NT2/D1 (cell line): Measurements from ENCODE around the gene IGSF9.

ENCODE experiments used
- DNase-seq: peaks from one replicate; pipeline ENCODE4 v3.0.0-alpha.2; 2011; ENCODE audit warnings: low read depth, low spot score
- H3K27me3 ChIP-seq: 2 replicates; pipeline ENCODE4 v1.6.0; 2011; ENCODE audit warnings: mild to moderate bottlenecking; ENCODE audit not compliant: insufficient read length, insufficient read depth
- H3K36me3 ChIP-seq: 2 replicates; pipeline ENCODE4 v1.6.1; 2011; ENCODE audit warnings: mild to moderate bottlenecking, low read length, mixed read lengths; ENCODE audit not compliant: insufficient read depth, insufficient read length
- H3K4me1 ChIP-seq: 2 replicates; pipeline ENCODE4 v1.5.1; 2011; ENCODE audit not compliant: insufficient read depth, insufficient read length
- H3K4me3 ChIP-seq: 2 replicates; pipeline ENCODE4 v1.5.1; 2011; ENCODE audit warnings: low read depth; ENCODE audit not compliant: insufficient read length
- H3K9ac ChIP-seq: 2 replicates; pipeline ENCODE4 v1.6.0; 2011; ENCODE audit warnings: low read depth; ENCODE audit not compliant: insufficient read length
- H3K9me3 ChIP-seq: 2 replicates; pipeline ENCODE4 v1.5.1; 2011; ENCODE audit warnings: mild to moderate bottlenecking, low read length; ENCODE audit not compliant: insufficient read depth
- SUZ12 ChIP-seq: IDR thresholded peaks from 2 replicates; pipeline ENCODE4 v1.6.1; 2011; ENCODE audit not compliant: insufficient read length, insufficient read depth; ENCODE audit errors: extremely low read depth
- YY1 ChIP-seq: IDR thresholded peaks from 2 replicates; pipeline ENCODE4 v1.6.1; 2011; ENCODE audit not compliant: insufficient read length, insufficient read depth
- ZNF274 ChIP-seq: IDR thresholded peaks from 2 replicates; pipeline ENCODE4 v1.6.1; 2011; ENCODE audit warnings: mild to moderate bottlenecking, low read depth, low read length

IGSF9 gene

DNA sequence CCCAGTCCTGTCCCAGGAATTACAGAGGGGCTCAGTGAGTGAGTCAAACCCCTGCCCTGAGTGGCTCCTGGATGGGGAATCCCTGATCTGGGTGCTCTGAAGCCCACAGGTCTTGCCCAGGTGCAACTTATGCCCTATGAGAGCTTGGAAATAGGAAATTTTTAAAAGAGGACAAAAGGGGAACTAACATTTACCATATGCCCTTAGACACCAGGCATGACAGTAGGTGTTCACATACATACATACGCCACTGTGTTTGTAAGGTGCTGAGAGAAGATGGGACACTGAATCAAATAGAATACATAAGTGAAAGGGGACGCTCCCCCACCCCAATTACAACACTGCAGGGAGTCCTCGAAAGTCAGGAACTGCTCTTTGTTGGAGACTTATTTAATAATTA lies 46.9 kb downstream of the IGSF9 start:
- peaks cover 2% of the 10 kb centered on the region for H3K4me1 ChIP-seq
- no peak overlapping the region for H3K4me3 ChIP-seq
- H3K27me3 ChIP-seq, result no peaks in the 10 kb centered on the region
- H3K9ac ChIP-seq, result no peak overlapping the region
- no peak for TF ChIP-seq SUZ12
- TF ChIP-seq ZNF274, result no peak
- TF ChIP-seq YY1, result no peak
- H3K9me3 ChIP-seq, result peaks cover 4% of the 10 kb centered on the region
- DNase-seq, result no peak
- H3K36me3 ChIP-seq, result no peaks in the 10 kb centered on the region

DNA sequence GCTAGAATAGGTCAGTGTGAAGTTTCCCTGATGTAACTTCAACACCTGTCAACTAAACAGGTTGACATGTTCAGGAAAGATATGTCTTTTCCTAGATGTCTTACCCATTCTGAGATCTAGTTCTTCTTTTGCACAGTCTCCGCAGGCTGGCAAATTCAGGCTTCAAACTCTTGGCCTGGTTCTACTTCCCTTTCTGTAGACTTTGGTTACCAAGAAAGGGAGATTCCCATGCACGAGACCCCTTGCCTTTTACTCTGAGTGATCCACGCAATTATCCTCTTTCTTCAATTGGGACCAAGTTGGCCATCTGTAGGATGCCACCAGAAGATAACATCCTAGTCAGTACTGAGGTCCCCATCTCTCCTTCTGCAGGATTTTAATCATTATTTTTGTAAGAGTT lies 47.5 kb downstream of the IGSF9 start:
- Histone ChIP-seq H3K36me3 (no peaks in the 10 kb centered on the region), H3K27me3 (no peaks in the 10 kb centered on the region), H3K9ac (no peak overlapping the region), H3K9me3 (no peaks in the 10 kb centered on the region), H3K4me3 (no peak overlapping the region), H3K4me1 (peaks cover 2% of the 10 kb centered on the region)
- TF ChIP-seq SUZ12, result no peak
- TF ChIP-seq ZNF274, result no peak
- no peak for TF ChIP-seq YY1
- DNase-seq, result no peak

DNA sequence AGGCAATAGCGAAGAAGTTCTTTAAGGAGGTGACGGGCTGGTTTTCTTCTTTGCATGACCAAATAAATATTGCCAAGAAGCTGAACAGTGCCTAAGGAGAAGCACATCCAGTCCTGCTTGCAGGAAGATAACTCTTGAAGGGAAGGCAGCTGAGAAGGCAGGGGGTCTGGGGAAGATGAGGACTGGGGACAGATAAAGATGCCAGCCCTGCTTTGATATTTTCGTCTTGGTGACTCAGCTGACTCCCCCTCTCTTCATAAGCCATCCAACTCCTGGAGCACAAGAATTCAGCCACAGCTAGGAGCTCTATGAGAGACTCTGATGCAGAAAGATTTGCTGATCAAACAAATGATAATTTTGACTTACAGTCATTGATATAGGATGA lies 48.9 kb downstream of the IGSF9 start:
- H3K9me3 ChIP-seq, result no peaks in the 10 kb centered on the region
- no peak for DNase-seq
- H3K4me3 ChIP-seq, result no peak overlapping the region
- no peaks in the 10 kb centered on the region for H3K36me3 ChIP-seq
- TF ChIP-seq YY1 (no peak), SUZ12 (no peak), ZNF274 (no peak)
- H3K4me1 ChIP-seq, result peaks cover 2% of the 10 kb centered on the region
- H3K27me3 ChIP-seq, result no peaks in the 10 kb centered on the region
- H3K9ac ChIP-seq, result no peak overlapping the region

DNA sequence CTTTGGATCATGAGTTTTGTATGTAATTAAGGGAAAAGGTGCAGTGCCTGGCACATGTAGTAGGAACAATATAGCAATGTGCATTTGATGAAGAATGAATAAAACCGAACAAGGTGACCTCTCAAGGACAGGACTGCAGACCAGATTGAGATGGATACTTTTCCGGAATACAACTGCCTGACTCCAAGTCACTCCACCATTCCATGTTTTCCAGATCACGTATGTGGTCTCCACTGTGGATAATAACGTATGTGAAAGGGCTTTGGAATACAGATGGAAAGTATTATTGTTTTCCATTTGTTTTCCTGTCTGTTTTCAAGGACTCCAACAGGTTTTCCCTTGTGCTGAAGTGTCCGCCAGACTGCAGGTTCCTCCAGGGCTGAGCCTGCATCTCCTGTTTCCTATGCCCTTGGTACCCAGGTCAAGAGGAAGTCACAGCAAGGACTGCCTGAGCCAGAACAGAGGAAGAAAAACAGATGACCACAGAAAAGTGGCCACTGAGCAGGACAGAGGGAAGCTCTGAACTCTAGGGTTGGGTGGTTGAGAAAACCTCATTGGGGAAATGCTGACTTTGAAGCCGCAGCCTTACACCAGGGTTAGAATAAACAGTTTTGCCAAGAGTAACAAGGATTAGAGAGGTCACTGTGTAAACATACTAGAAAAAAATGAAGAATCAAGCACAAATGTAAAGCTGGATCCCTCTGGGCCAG lies 49.4 kb downstream of the IGSF9 start:
- Histone ChIP-seq H3K27me3 (no peaks in the 10 kb centered on the region), H3K36me3 (no peaks in the 10 kb centered on the region), H3K4me1 (no peaks in the 10 kb centered on the region), H3K4me3 (no peak overlapping the region), H3K9ac (no peak overlapping the region), H3K9me3 (no peaks in the 10 kb centered on the region)
- no peak for DNase-seq
- TF ChIP-seq YY1 (no peak), ZNF274 (no peak), SUZ12 (no peak)

DNA sequence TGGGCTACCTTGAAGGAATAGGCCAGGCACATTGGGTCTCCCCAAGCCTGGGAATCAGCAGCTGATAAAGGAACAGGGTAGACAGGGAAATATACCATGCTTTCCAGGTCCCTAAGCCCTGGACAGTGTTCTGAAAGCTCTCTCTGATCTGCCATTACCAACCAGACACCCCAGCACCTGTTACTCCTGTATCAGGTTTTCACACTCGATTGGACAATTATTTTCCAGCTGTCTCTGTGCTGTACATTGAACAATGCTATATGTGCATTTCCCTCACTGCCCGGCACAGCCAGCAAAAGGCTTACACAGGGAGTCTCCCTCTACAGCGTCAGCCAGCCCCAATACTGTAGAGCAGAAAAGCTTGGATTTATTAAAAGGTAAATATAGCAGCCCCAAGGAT lies 50.1 kb downstream of the IGSF9 start:
- DNase-seq, result no peak
- no peak for TF ChIP-seq SUZ12
- TF ChIP-seq ZNF274, result no peak
- no peaks in the 10 kb centered on the region for H3K36me3 ChIP-seq
- H3K4me1 ChIP-seq, result no peaks in the 10 kb centered on the region
- no peaks in the 10 kb centered on the region for H3K27me3 ChIP-seq
- H3K4me3 ChIP-seq, result no peak overlapping the region
- H3K9me3 ChIP-seq, result no peaks in the 10 kb centered on the region
- H3K9ac ChIP-seq, result no peak overlapping the region

DNA sequence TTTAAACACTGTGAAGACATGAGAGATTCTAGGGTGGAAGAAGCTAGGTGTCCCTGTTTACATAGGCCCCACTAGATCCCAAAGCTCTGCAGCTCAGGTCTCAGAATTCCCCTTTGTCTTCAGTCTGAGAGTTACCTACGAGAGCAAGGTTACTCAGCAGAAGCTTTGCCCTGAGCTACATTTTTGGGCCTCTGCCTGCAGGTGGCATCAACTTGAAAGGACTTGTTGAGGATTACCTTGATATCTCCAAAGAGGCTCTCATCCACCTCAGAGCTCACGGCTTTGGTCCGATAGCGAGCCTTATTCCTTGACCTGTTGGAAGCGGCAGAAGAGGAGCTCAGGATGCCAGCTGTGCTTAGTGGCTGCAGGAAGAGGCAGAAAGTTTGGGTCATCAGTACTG lies 52.5 kb downstream of the IGSF9 start:
- Histone ChIP-seq H3K4me1 (no peaks in the 10 kb centered on the region), H3K4me3 (no peak overlapping the region), H3K9me3 (no peaks in the 10 kb centered on the region), H3K27me3 (no peaks in the 10 kb centered on the region), H3K36me3 (no peaks in the 10 kb centered on the region), H3K9ac (no peak overlapping the region)
- TF ChIP-seq YY1, result no peak
- TF ChIP-seq ZNF274, result no peak
- no peak for TF ChIP-seq SUZ12
- no peak for DNase-seq

DNA sequence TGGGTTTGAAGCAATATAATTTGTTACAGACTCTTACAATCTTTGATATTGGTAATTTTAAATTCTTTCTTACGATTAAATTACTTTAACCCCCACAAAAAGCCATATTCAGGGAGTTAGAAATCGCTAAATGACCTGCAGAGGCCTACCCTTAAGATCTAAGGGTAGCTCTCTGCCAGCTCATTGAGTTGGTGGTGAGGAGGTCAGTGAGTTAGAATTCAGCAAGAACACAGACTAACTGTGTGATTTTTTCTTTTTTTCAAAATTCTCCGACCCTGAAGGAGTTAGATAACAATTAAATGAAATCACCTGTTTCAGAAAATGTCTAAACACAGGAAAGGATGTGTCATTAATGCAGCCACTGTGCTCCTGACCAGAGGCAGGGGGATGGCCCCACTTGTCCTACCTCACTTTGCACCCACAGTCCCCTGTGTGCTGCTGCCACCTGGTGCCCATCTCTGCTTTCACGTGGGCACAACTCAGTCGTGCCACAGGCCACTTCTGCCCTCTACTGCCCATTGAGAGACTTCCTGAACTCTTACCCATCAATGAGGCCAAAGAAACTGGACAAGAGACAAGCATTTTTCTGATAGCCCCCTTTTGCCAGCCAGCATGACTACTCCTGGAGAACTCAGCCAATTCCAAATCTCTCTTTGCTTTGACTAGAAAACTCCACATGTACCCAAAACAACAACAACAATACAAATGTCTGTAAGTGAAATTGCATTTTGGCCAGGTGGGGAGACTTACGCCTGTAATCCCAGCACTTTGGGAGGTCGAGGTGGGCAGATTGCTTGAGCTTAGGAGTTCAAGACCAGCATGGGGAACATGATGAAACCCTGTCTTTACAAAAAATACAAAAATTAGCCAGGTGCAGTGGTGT lies 53.9 kb downstream of the IGSF9 start:
- Histone ChIP-seq H3K27me3 (no peaks in the 10 kb centered on the region), H3K4me3 (no peak overlapping the region), H3K36me3 (no peaks in the 10 kb centered on the region), H3K4me1 (no peaks in the 10 kb centered on the region), H3K9ac (no peak overlapping the region), H3K9me3 (no peaks in the 10 kb centered on the region)
- DNase-seq, result peak; percentile 88
- TF ChIP-seq YY1 (no peak), SUZ12 (no peak), ZNF274 (no peak)
